NCI-H2227 (cell line): ENCODE results near the gene CD320.
A peak's percentile ranks its signal among the peaks of the same experiment; 100 is the strongest.
"Not testable (repeated sequence)": the region's sequence is repeated elsewhere in the genome, so short reads cannot be mapped to it uniquely, and the experiment has no call there.

Experiments
- DNase-seq: peaks from one replicate; lab custom pipeline; 2025; ENCODE audit not compliant: unreplicated experiment; lab: John Stamatoyannopoulos, UW

CD320 gene

GRCh38 chr19:8310342-8311055 is 2.3 kb upstream of the CD320 start:
- DNase-seq = no peak

- DNase-seq = no peak
These were observed 733 bp upstream of the CD320 start for GRCh38 chr19:8308891-8309291.

- no peak for DNase-seq
These were observed 676 bp downstream of the CD320 start for GRCh38 chr19:8307400-8307964.

GRCh38 chr19:8306235-8307054 is 1.7 kb downstream of the CD320 start:
- DNase-seq = no peak

GRCh38 chr19:8305798-8306197 is 2.4 kb downstream of the CD320 start:
- no peak for DNase-seq

GRCh38 chr19:8304841-8305621 is 3.1 kb downstream of the CD320 start:
- no peak for DNase-seq

GRCh38 chr19:8302734-8303133 is 5.4 kb downstream of the CD320 start:
- DNase-seq = no peak

- no peak for DNase-seq
These were observed 5.8 kb downstream of the CD320 start for GRCh38 chr19:8302357-8302691.

- DNase-seq = not testable (repeated sequence)
These were observed 16.8 kb downstream of the CD320 start for GRCh38 chr19:8291337-8291736.

- not testable (repeated sequence) for DNase-seq
These were observed 31.6 kb downstream of the CD320 start for GRCh38 chr19:8276508-8276907.

- no peak for DNase-seq
These were observed 38.4 kb downstream of the CD320 start for GRCh38 chr19:8269724-8270123.

- no peak for DNase-seq
These were observed 42.3 kb downstream of the CD320 start for GRCh38 chr19:8265872-8266271.

- DNase-seq = not testable (repeated sequence)
These were observed 43.9 kb downstream of the CD320 start for GRCh38 chr19:8264248-8264647.

- DNase-seq = no peak
These were observed 45.7 kb downstream of the CD320 start for GRCh38 chr19:8262431-8262830.

- DNase-seq = no peak
These were observed 46.3 kb downstream of the CD320 start for GRCh38 chr19:8261881-8262280.

GRCh38 chr19:8261347-8261746 is 46.8 kb downstream of the CD320 start:
- no peak for DNase-seq

GRCh38 chr19:8259922-8260247 is 48.3 kb downstream of the CD320 start:
- no peak for DNase-seq

GRCh38 chr19:8259142-8259921 is 48.8 kb downstream of the CD320 start:
- no peak for DNase-seq

GRCh38 chr19:8257052-8257443 is 51.1 kb downstream of the CD320 start:
- DNase-seq = peak; percentile 26

GRCh38 chr19:8256276-8257051 is 51.7 kb downstream of the CD320 start:
- DNase-seq = no peak
